Measurements from ENCODE around the gene CST9L.

The CST9L gene

DNA sequence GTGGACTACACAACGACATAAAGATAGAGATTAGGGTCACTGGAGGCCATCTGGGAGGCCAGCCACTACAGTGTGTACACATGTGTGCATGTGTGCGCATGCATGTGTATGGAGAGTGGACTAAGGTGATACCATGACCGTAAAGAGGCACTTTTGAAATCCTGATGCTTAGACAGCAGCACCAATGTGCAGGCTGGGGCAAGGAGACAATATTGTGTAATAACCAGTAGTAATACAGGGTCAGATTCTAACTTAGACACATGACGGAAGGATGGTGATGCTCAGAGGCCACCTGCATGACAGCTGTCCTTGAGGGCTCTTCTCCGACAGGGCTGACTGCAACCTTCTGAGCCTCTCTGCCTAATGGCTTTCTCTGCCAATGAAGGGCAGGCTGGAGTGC, 25.5 kb downstream of the CST9L start:
- DNase-seq = no peak

DNA sequence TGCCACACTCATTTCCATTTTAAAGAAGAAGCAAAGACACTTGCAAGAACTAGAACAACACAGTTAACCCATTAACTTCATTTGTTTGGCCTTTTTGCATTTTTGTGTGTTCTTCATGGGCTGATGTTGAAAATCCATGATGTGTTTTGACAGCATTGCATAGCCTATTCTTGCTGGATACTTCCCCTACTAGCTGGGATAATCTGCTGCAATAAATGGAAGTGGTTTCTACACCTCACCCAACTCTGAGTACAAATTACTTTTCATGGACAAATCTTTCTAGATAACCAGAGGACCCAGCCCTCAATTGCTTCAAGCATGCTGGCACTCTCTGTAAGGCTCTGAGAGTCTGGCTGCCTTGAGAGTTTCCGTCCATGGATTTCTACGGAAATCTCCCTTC, 26.5 kb downstream of the CST9L start:
- DNase-seq = no peak

DNA sequence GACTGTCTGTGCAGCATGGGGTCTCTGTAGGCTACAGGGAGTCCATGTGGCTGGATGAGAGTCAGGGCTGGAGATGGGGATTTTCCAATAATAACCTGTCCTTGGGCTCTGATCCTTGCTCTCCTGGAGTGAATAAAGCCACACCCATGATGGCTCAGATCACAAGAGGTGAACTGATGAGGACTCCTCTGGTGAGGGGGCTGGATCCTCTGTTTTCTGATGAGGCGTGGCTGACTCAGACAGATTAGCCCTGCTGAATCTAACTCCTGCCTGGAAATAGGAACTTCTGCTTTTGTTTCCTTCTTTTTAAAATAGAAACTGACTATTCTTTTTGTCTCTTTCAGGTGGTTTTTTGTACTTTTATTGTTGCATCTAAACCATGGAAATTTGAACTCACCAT, 27.0 kb downstream of the CST9L start:
- DNase-seq = no peak

DNA sequence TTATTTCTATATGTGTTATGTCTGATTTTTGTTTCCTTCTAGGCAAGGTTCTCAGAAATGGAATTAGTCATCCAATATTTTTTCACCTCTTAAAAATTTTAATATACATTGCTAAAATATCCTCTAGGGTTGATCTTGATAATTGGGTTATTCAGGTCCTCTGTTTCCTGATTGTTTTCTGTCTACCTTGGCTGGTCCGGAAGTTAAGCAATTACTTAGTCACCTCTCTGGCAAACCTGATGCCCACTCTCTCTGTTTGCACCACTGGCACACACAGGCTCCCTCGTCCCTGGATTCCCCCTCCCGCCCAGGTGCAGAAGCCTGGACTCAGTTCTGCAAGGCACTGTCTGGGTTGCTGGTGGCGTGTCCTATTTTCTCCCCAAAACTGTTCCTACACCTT, 27.7 kb downstream of the CST9L start:
- no peak for DNase-seq

DNA sequence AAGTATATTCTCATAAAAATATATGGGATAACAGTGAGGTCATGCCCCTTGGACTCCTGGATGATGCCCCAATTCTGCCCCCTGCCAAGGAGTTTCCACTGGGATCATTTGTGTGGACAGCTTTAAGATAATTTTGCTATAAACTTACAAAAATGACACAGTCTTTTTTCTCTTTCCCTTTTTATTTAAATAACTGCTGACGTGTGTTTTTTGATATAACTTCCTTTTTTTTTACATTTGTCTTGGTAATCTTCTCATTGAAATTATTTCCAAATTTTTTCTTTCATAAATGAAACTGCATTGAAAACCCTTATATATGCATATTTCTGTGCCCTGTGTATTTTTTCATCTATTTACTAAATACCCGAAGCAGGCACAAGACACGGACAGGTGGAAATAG, 31.3 kb downstream of the CST9L start:
- DNase-seq = no peak

DNA sequence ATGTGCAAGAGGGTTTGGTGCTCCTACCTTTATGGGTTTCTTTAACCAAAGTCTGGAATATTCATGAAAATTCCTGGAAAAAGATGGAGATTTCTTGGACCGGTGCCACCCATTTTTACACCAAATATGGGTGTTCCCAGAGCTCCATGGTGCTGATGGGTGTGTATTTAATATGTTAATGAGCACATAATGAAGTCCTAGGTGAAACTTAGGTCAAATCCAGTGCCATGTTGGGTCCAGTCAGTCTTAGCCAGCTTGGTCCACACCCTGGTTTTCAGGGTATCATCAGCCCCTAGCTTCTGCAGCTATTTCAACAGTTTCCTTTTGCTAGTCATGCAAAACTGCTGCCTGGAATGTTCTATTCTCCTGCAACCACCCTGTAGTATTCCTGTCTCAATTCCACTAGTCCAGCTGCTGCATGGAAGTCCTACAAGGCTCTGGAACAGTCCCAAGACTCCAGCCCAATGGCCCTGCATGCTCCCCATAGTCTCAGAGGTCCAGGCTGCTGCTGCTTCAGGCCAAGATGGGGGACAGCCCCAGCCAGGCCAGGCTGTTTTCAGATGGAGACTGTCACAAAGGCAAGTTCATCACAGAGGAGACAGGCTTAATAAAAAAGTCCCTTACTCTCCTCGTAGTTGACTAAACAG, 31.8 kb downstream of the CST9L start:
- no peak for DNase-seq

DNA sequence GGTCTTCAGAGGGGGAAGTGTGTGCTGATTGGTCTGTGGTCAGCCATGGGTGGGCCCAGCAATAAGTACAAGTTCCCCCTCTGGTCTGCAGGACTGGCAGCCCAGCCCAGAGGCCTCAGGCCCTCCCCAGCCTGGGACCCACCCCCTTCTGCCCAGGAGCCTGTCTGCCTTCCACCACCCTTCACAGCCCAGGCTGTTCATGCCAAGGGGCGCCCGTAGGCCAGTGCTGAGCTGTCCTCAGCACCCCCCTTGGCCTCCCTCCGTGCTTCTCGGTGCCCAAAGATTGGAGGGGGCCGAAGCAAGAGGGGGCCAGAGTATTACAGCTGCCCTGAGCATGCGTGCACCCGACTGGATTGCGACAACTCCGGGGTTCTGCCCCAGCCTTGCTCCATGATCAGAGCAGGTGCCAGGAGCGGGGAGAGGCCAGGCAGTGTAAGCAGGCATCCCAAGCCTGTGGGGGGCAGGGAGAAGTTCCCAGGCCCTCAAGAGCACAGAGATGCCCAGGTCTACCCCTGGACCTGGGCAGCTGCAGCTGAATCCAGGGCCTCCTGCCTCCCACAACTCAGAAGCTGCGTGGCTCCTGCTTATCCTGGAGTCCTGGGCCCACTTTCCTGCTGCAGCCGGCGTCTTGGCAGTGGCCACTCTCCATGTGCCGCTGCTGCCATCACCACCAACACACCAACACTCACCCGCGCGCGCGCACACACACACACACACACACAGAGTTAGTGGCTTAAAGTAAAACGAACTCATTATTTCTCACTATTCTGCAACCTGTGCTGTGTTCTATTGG, 33.3 kb downstream of the CST9L start:
- no peak for DNase-seq

DNA sequence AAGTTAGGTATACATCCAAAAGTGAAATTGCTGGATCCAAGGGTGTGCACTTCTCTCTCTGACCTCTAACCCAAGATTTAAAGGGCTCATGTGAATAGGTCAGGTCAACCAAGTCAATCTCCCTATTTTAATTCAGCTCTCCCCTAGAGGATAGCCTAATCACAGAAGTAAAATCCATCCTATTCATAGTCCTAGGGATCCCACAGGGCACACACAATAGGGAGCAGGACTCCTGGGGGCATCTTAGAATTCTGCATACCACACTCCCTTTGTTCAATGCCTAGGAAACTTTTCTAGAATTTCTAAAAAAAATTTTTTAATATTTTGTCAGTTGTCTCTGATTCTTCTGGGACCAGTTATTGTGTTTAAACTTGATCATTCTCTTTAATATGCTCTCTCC, 35.1 kb downstream of the CST9L start:
- no peak for DNase-seq

DNA sequence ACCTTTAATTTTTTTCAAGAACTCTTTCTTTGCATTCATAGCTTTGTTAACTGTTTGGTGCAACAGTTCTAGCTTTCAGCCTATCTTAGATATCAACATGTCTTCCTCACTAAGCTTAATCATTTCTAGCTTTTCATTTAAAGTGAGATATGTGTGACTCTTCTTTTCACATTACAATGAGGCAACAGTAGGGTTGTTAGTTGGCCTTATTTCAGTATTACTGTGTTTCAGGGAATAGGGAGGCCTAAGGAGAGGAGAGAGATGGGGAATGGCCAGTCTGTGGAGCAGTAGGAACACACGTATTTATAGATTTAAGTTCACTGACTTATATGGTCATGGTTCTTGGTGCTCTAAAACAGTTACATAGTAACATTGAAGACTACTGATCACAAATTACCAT, 35.8 kb downstream of the CST9L start:
- DNase-seq = no peak

DNA sequence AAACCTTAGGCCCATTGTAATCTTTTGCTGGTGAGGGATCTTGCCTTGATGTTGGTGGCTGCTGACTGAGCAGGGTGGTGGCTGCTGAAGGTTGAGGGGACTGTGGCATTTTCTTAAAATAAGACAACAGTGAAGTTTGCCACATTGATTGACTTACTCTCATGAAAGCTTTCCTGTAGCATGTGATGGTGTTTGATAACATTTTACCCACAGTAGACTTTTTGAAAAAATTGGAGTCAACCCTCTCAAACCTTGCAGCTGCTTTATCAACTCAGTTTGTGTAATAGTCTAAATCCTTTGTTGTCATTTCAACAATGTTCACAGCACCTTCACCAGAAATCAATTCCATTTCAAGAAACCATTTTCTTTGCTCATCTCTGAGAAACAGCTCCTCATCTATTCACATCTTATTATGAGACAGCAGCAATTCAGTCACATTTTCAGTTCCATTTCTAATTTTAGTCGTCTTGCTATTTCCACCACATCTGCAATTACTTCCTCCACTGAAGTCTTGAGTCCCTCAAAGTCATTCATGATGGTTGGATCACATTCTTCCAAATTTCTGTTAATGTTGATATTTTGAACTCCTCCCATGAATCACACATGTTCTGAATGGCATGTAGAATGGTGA, 37.2 kb downstream of the CST9L start:
- no peak for DNase-seq

DNA sequence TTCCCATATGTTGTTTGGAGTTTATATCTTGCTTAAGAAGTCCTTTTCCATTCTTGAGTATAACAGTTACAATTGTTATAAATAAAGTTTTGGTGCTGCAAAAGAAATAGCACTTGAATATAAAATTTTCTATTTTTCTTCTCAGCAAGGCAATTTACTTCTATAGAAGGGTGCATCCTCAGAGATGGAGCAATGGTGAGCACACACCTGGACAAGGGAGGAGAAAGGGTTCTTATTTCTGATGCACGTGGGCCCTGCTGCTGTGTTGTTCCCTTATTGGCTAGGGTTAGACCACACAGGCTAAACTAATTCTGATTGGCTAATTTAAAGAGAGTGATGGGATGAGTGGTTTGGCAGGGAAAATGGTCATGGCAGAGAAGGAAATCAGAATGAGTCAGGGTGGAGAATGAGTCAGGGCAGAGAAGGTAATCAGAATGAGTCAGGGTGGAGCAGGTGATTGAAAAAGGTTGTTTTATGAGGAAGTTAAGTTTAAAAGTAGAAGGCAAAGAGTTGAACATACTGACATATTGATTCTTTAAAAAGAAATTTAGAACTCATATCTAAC, 39.3 kb downstream of the CST9L start:
- no peak for DNase-seq

DNA sequence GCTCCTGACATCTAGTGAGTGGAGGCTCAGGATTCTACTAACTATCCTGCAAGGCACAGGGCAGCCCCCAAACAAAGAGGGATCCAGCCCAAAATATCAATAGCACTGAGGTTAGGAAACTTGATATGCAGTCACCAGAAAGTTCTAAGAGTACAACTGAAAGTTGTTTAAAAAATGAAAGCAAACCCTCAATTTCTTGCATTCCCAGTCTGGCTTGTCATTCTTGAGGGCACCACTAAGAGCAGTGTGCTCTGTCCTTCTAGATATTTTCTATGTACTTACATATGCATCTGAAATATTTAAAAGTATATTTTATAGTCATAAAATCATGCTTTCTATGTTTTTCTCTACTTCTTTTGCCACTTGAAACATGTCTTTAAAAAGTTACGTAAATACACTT, 41.4 kb downstream of the CST9L start:
- no peak for DNase-seq

DNA sequence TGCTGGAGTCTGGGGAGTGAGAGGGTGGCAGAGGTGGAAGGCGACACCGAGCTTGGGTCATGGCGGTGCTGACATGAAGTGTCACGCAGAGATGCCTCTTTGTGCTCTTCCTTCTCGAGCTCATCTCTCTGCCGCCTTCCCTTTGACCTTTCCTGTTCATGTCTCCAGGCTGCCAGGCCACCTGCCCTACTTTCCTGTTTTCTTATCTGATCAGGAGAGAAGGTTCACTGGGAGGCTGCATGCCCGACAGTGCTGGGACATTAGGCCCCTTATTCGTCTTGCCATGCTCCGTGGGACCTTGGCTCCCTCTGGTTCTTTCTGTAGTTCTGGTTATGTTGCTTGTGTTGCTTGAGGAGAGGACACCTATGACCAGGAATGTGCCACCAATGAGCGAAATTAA, 44.1 kb downstream of the CST9L start:
- DNase-seq = no peak

DNA sequence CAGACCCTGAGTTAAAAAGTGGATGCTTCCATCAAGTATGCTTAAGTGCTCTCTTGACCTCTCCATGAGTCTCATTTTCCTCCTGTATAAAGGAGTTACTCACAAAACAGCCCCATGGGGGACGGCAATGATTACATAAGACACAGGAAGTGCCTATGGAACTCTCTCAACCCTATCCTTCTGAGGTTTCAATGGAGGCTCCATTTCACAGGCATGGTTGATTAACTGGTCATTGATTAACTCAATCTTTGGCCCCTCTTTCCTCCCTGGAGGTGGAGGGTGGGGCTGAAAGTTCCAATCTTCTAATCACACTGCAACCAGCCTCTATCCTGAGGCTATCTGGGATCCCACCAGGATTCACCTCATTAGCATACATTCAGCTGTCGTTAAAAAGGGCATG, 48.1 kb downstream of the CST9L start:
- no peak for DNase-seq

DNA sequence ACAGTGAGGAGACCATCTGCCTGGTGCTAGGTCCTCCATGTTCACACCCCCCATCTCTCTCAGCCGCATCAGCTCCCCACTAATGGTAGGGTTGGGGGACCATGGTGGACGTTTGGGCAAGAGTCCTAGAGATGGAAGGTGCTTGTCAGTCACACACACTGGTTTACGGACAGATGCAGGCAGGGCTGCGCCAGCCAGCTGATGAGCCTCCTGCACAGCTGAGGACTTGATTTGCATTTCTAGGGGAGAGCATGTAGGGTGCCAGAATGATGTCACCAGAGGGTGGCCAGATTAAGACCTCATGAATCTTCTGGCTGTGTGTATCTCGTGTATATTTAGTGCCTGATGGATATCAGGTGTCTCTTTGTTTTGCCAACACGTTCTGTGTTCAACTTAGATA, 48.7 kb downstream of the CST9L start:
- DNase-seq = no peak

DNA sequence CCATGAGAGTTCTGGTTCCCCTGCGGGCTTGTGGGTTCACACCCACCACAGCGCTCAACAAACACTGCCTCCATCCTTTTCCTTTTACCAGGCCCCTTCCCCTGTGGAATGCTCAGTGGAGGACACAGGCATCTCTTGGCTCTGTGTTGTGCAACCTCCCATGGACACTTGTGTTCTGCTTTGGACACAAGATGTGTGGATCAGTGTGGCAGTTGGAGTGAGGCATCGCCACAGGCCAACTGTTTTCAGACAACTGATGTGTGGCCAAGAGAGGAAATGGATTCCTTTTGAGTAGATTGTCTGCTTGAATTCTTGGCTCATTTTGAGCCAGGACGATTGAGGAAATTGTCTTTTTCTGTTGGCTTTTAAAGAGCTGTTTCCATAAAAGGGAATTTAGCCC, 50.6 kb downstream of the CST9L start:
- no peak for DNase-seq

DNA sequence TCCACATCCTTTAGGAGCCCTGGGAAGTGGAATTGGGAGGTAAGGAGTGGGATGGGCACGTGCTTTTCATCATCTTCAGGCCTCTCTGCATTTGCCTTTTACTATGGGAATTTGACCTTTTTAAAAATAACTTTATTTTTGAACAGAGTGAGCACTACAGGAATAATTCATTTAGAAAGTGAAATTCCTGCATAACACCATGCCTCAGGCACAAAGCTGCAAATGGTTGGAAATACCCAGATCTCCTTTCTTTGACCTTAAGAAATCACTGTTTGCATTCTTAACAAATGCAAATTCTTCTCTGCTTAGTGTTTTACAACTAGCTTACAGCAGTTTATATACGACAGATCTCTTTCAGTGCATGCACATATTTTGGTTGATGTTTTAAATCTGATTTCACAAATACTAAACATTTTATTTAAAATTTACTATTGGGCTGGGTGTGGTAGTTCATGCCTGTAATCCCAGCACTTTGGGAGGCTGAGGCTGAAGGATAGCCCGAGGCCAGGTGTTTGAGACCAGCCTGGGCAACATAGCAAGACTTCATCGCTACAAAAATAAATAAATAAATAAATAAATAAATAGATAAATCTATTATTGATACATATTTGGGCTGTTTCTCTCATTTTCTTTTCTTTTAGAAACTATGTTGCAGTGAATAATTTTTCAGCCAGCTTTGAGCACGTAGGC, 52.9 kb downstream of the CST9L start:
- no peak for DNase-seq

DNA sequence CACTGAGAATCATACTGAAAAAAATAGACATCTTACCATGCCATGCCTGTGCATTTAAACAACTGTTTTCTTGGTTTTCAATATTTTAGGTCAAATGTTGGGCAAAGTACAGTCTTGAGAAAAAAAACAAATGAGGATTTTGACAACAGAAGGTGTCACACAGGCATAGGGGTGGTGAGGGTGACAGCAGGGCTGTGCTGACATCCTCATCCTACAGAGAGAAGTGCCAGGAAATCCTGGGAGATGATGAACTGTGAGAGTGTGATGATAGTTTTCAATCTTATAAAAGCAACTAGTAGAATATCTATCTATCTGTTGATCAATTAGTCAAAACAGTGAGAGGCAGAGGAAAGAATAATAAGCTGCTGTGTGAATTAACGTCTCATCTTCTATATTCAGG, 53.4 kb downstream of the CST9L start:
- no peak for DNase-seq

All from activated CD8-positive, alpha-beta memory T cell treated with anti-CD3 and anti-CD28 coated beads for 24 hours (primary cell).